Measurements from ENCODE around the gene ADGRG1. TPM values are rescaled to one million over a fixed set of nuclear protein-coding genes. Genes with fewer than 3 reads are reported as not detected.
A peak's percentile ranks its signal among the peaks of the same experiment; 100 is the strongest.

The ADGRG1 gene
- total RNA-seq, 2 donors from 2014 or later: 9.0 to 21.3 TPM

- Mint-ChIP-seq H3K36me3 (ENCODE audit: insufficient read depth in 2 of 2) (no peaks in the 10 kb centered on the region), H3K9me3 (no peaks in the 10 kb centered on the region), H3K4me1 (ENCODE audit: low read depth) (peaks cover 26% of the 10 kb centered on the region), H3K4me3 (no peak overlapping the region), H3K27ac (no peak overlapping the region), H3K27me3 (ENCODE audit: low read depth) (no peaks in the 10 kb centered on the region)
- ATAC-seq (replicated peaks in 1 of 2) (peak in 1 of 2 donors; percentile 21), DNase-seq (no peak)
These were observed 18.1 kb downstream of the ADGRG1 start for GRCh38 chr16:57646388-57647039.

- Mint-ChIP-seq H3K27me3 (ENCODE audit: low read depth) (no peaks in the 10 kb centered on the region), H3K4me1 (ENCODE audit: low read depth) (peaks cover 32% of the 10 kb centered on the region), H3K27ac (no peak overlapping the region), H3K9me3 (no peaks in the 10 kb centered on the region), H3K4me3 (peak overlapping the region in 1 of 2 donors; percentile 4), H3K36me3 (ENCODE audit: insufficient read depth in 2 of 2) (no peaks in the 10 kb centered on the region)
- no peak for DNase-seq
- peak in 1 of 2 donors; percentile 21 for ATAC-seq (replicated peaks in 1 of 2)
These were observed 18.9 kb downstream of the ADGRG1 start for GRCh38 chr16:57647136-57647875.

GRCh38 chr16:57648125-57648524, 19.7 kb downstream of the ADGRG1 start:
- Mint-ChIP-seq H3K27me3 (ENCODE audit: low read depth) (no peaks in the 10 kb centered on the region), H3K27ac (no peak overlapping the region), H3K9me3 (no peaks in the 10 kb centered on the region), H3K4me1 (ENCODE audit: low read depth) (peaks cover 32% of the 10 kb centered on the region), H3K36me3 (ENCODE audit: insufficient read depth in 2 of 2) (no peaks in the 10 kb centered on the region), H3K4me3 (peak overlapping the region; percentile 4 to 58)
- ATAC-seq (replicated peaks in 1 of 2) (no peak), DNase-seq (no peak)

- Mint-ChIP-seq H3K36me3 (ENCODE audit: insufficient read depth in 2 of 2) (no peaks in the 10 kb centered on the region), H3K9me3 (no peaks in the 10 kb centered on the region), H3K4me1 (ENCODE audit: low read depth) (peaks cover 32% of the 10 kb centered on the region), H3K27me3 (ENCODE audit: low read depth) (no peaks in the 10 kb centered on the region), H3K27ac (peak overlapping the region; percentile 36), H3K4me3 (no peak overlapping the region)
- ATAC-seq (replicated peaks in 1 of 2) (peak; percentile 74 to 80), DNase-seq (peak; percentile 84 to 93)
These were observed 20.4 kb downstream of the ADGRG1 start for GRCh38 chr16:57648581-57649442.

GRCh38 chr16:57649443-57649751, 21.0 kb downstream of the ADGRG1 start:
- no peak overlapping the region for H3K27ac Mint-ChIP-seq
- no peaks in the 10 kb centered on the region for H3K36me3 Mint-ChIP-seq (ENCODE audit: insufficient read depth in 2 of 2)
- no peak for DNase-seq
- H3K4me1 Mint-ChIP-seq (ENCODE audit: low read depth): peaks cover 32% of the 10 kb centered on the region
- H3K4me3 Mint-ChIP-seq: no peak overlapping the region
- H3K9me3 Mint-ChIP-seq: no peaks in the 10 kb centered on the region
- H3K27me3 Mint-ChIP-seq (ENCODE audit: low read depth): no peaks in the 10 kb centered on the region
- no peak for ATAC-seq (replicated peaks in 1 of 2)

- Mint-ChIP-seq H3K4me1 (ENCODE audit: low read depth) (peaks cover 32% of the 10 kb centered on the region), H3K36me3 (ENCODE audit: insufficient read depth in 2 of 2) (no peaks in the 10 kb centered on the region), H3K9me3 (no peaks in the 10 kb centered on the region), H3K4me3 (no peak overlapping the region), H3K27ac (no peak overlapping the region), H3K27me3 (ENCODE audit: low read depth) (no peaks in the 10 kb centered on the region)
- DNase-seq (no peak), ATAC-seq (replicated peaks in 1 of 2) (no peak)
These were observed 21.4 kb downstream of the ADGRG1 start for GRCh38 chr16:57649846-57650245.

- Mint-ChIP-seq H3K4me1 (ENCODE audit: low read depth) (peaks cover 32% of the 10 kb centered on the region), H3K27ac (no peak overlapping the region), H3K9me3 (no peaks in the 10 kb centered on the region), H3K27me3 (ENCODE audit: low read depth) (no peaks in the 10 kb centered on the region), H3K36me3 (ENCODE audit: insufficient read depth in 2 of 2) (no peaks in the 10 kb centered on the region), H3K4me3 (no peak overlapping the region)
- peak in 1 of 2 donors; percentile 38 for ATAC-seq (replicated peaks in 1 of 2)
- DNase-seq: no peak
These were observed 23.2 kb downstream of the ADGRG1 start for GRCh38 chr16:57651344-57652333.

GRCh38 chr16:57652695-57653471, 24.5 kb downstream of the ADGRG1 start:
- Mint-ChIP-seq H3K27ac (no peak overlapping the region), H3K27me3 (ENCODE audit: low read depth) (no peaks in the 10 kb centered on the region), H3K36me3 (ENCODE audit: insufficient read depth in 2 of 2) (no peaks in the 10 kb centered on the region), H3K9me3 (no peaks in the 10 kb centered on the region), H3K4me1 (ENCODE audit: low read depth) (peaks cover 22% of the 10 kb centered on the region), H3K4me3 (no peak overlapping the region)
- ATAC-seq (replicated peaks in 1 of 2): no peak
- no peak for DNase-seq

- ATAC-seq (replicated peaks in 1 of 2): no peak
These were observed 25.5 kb downstream of the ADGRG1 start for GRCh38 chr16:57653936-57654335.

GRCh38 chr16:57656342-57656955, 28.0 kb downstream of the ADGRG1 start:
- Mint-ChIP-seq H3K36me3 (ENCODE audit: insufficient read depth in 2 of 2) (no peaks in the 10 kb centered on the region), H3K4me1 (ENCODE audit: low read depth) (peaks cover 7% of the 10 kb centered on the region), H3K27ac (no peak overlapping the region), H3K4me3 (no peak overlapping the region), H3K9me3 (no peaks in the 10 kb centered on the region), H3K27me3 (ENCODE audit: low read depth) (no peaks in the 10 kb centered on the region)
- ATAC-seq (replicated peaks in 1 of 2) (no peak), DNase-seq (no peak)

More at GRCh38 chr16:57653936-57654335, 25.5 kb downstream of the ADGRG1 start:
- Mint-ChIP-seq H3K27ac (no peak overlapping the region), H3K9me3 (no peaks in the 10 kb centered on the region), H3K27me3 (ENCODE audit: low read depth) (no peaks in the 10 kb centered on the region), H3K4me1 (ENCODE audit: low read depth) (peaks cover 12% of the 10 kb centered on the region), H3K36me3 (ENCODE audit: insufficient read depth in 2 of 2) (no peaks in the 10 kb centered on the region), H3K4me3 (no peak overlapping the region)
- no peak for DNase-seq

GRCh38 chr16:57657228-57657627, 28.8 kb downstream of the ADGRG1 start:
- Mint-ChIP-seq H3K27ac (no peak overlapping the region), H3K4me1 (ENCODE audit: low read depth) (no peaks in the 10 kb centered on the region), H3K9me3 (no peaks in the 10 kb centered on the region), H3K27me3 (ENCODE audit: low read depth) (no peaks in the 10 kb centered on the region), H3K4me3 (no peak overlapping the region), H3K36me3 (ENCODE audit: insufficient read depth in 2 of 2) (no peaks in the 10 kb centered on the region)
- no peak for DNase-seq
- ATAC-seq (replicated peaks in 1 of 2): no peak
